GM19395 (cell line): ENCODE results near the gene PLGRKT.
"Not testable (repeated sequence)": the region's sequence is repeated elsewhere in the genome, so short reads cannot be mapped to it uniquely, and the experiment has no call there.

Experiments
- ATAC-seq: cut with Tn5 transposase; IDR thresholded peaks from one replicate; pipeline ENCODE4 v1.9.1; 2021; ENCODE audit warnings: mild to moderate bottlenecking, moderate library complexity; ENCODE audit not compliant: unreplicated experiment

Gene PLGRKT

DNA sequence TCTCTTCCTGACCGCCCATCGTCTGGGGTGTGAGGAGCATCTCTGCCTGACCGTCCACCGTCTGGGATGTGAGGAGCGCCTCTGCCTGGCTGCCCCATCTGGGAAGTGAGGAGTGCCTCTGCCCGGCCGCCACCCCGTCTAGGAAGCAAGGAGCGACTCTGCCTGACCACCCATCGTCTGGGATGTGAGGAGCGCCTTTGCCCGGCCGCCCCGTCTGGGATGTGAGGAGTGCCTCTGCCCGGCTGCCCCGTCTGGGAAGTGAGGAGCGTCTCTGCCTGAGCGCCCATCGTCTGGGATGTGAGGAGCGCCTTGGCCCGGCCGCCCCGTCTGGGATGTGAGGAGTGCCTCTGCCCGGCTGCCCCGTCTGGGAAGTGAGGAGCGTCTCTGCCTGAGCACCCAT lies 4.4 kb downstream of the PLGRKT start:
- not testable (repeated sequence) for ATAC-seq

- ATAC-seq, result not testable (repeated sequence)
Measured at GRCh38 chr9:5432890-5433289, 4.8 kb downstream of the PLGRKT start.

- ATAC-seq, result no peak
Measured at GRCh38 chr9:5430912-5431311, 6.8 kb downstream of the PLGRKT start.

DNA sequence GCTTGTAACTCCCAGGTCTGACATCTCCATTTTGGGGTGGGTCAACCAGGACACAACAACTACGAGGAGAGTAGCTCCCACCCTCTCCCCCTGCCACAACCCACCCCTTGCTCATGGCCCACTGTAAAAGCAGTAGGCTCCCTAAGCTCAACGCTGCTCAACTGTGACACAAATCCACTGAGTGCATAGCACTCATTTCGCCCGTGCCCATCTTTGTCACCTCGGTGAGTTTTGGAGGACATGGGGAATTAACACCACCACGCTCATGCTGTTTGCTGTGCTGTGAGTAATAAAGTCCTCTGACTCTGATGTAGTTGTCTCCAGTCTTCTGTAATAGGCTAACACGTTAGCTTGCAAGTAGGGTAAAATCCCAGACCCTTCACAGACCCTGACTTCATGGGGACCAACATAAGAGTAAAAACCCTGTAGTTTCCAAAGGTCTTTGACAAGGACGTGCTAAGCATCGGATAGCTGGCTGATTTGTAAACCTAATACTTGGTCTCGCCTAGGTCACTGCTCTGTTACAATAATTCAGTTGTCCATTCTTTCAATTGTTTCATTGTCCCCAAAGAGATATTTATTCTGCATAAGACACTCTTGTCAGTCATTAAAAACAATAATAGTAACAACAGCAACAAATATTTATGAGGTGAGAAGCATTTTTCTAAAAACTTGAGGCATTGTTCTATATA lies 7.7 kb downstream of the PLGRKT start:
- no peak for ATAC-seq

DNA sequence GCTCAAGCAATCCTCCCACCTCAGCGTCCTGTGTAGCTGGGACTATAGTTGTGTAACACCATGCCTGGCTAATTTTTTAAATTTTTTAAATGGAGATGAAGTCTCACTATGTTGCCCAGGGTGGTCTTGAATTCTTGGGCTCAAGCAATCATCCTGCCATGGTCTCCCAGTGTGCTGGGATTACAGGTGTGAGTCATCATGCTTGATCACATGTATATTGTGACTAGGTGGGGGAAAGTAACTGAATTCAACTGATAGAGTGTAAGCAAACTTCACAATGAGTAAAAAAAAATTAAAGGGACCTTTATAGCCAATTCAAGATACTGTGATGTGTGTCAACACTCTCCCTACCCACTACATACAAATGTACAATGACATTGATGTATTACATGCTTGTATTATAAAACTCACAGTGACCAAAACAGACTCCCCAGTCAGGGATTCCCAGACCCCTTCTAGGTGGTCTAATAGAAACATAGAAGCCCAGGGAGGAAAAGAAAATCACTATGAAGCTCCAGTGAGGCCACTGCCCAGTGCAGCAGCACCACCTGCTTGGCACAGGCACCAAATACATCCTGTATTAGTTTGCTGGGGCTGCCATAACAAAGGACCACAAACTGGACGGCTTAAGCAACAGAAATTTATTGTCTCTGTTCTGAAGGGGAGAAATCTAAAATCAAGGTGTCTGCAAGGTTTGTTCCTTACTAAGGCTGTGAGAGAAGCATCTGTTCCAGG lies 8.8 kb downstream of the PLGRKT start:
- no peak for ATAC-seq

- no peak for ATAC-seq
Measured at GRCh38 chr9:5428172-5428571, 9.6 kb downstream of the PLGRKT start.

DNA sequence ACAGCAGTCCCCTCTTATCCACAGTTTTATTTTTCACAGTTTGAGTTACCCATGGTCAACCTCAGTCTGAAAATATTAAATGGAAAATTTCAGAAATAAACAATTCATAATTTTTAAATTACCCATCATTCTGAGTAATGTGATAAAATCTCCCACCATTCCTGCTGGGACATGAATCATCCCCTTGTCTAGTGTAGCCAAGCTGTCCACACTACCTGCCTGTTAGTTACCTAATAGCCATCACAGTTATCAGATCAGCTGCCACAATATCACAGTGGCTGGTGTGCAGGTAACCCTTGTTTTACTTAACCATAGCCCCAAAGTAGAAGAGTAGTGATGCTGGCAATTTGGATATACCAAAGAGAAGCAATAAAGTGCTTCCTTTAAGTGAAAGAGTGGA lies 10.7 kb downstream of the PLGRKT start:
- ATAC-seq, result no peak

DNA sequence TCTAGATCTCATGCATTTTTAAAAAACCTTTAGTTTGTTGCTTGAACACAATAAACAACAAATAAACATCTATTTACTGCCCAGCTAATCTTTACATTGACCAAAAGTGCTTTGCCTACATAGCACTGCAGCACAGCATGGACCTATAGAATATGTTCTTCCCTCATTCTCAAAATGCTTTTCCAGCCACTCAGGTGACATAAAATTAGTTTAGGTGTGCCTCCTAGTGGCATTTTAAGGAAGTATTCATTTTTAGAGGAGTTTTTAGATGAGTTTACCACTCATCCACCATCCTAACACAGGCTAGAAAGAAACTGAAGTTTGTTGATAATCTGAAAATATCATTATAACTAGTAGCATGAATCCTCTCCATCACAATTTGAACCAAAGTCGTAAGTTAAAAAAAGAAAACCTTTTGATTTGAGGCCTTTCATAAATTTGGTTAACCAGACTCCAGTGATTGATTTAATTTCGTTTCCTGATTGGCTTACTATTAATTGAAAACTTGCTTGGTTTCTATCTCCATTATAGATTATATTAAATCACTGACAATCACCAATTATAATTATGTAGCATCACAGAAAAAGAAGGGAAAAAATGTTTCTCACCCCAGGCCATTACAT lies 12.6 kb downstream of the PLGRKT start:
- ATAC-seq, result no peak

DNA sequence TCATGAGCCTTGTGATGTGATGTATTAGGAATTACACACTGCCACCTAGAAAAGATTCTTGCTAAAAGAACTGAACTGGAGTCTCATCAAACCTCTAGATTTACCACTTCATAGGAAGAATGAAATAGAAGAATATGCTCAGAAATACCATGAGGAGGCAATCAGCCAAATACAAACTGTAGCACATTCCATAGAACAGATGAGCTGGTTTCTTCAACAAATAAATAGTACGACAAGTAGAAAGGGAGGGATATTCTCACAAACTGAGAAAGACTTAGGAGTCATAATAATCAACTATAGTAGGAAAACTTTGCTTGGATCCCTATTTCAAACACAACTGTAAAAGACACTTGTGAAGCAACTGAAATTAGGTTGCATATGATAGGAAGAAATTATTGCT lies 15.4 kb downstream of the PLGRKT start:
- ATAC-seq, result no peak

DNA sequence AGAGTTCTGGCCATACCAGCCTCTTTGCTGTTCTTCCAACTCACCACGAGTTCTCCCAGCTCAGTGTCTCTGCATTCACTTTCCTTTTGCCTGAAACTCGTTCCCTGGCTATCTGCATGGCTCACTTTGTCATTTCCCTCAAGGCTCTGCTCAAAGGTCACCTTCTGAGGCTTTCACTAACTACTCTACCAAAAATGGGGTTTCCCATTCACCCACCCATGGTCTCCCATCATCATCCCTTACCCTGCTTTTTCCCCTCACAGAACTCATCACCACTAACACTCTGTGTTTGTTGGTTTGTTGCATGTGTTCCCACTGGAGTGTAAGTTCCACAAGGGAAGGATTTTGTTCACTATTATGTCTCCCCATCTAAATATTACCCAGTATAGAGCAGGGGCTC lies 16.6 kb downstream of the PLGRKT start:
- ATAC-seq, result no peak

DNA sequence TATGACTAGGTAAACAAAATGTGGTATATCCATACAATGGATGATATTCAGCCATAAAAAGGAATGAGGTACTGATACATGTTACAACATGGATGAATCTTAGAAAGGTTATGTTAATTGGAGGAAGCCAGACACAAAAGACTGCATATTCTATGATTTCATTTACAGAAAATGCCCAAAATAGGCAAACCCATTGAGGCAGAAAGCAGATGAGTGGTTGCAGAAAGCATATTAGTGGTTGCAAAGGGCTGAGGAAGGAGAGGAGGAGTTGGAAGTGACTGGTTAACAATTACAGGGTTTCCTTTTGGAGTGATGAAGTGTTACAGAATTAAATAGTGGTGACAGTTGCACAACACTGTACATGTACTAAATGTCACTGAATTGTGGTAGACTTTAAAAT lies 17.7 kb downstream of the PLGRKT start:
- no peak for ATAC-seq

DNA sequence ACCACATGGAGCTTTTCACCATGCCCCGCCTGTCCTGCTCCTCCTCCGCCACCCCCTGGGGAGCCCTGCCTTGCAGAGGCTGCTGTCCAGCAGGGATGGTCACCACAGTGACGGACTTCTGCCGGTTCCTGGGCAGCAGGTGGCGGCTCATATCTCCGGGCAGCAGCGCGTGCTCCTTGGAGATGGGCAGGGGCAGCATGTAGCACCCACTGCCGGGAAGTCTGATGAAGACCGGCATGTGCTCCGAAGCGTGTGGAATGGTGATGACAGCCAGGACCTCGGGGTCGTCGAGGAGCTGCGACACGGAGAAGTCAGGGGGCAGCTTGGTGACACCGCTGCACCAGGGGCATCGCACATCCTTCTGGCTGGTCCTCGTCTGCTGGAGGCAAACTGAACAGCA lies 19.2 kb downstream of the PLGRKT start:
- no peak for ATAC-seq

- no peak for ATAC-seq
Measured at GRCh38 chr9:5416953-5417352, 20.8 kb downstream of the PLGRKT start.

DNA sequence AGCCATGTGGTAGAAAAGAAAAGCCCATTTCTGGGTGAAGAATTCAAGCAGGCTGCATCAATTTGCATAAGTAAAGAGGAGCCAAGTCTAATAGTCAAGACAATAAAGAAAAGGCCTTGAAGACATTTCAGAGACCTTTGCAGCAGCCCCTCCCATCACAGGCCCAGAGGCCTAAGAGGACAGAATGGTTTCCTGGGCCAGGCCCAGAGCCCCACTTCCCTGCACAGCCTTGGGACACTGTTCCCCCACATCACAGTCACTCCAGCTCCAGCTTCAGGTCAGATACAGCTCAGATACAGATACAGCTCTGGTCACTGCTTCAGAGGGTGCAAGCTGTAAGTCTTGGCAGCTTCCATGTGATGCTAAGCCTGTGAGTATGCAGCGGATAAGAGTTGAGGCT lies 29.1 kb downstream of the PLGRKT start:
- no peak for ATAC-seq

DNA sequence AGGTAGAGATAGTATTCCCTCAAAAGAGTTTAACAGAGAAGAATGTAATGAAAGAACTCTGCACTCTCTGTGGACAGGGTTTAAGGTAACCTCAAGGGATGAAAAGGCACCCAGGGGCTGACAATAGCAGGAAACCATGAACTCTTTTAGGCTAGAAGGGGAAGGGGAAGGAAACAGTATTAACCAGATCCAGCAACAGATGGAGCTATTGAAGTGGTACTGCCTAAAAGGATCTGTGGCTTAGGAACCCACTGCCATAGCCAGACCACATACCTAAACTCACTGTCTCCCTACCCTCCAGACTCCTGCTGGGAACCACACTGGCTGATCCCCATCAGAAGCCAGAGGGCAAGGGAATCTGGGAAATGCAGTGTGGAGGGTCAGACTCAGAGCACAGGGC lies 35.5 kb downstream of the PLGRKT start:
- ATAC-seq, result no peak

- not testable (repeated sequence) for ATAC-seq
Measured at GRCh38 chr9:5397547-5397946, 40.2 kb downstream of the PLGRKT start.

GRCh38 chr9:5395428-5395827 lies 42.3 kb downstream of the PLGRKT start:
- no peak for ATAC-seq

GRCh38 chr9:5393976-5394375 lies 43.7 kb downstream of the PLGRKT start:
- ATAC-seq, result not testable (repeated sequence)

DNA sequence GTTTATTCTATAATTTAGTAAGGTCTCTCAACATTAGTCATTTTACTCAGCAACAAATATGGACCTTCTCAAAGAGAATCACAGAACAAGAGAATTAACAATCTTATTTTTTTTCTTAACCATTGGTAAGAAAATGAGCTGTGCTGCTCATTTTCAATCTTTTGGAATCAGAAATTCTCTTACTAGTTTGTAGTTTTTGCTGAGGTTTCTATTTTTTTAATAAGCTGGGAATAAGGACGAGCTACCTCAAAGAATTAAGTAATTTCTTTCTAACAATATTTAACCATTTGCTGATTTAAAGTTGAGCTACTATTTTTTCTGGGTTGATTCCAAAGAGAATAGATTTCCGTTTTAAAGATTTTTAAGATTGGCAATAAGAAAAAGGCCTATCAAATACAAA lies 44.2 kb downstream of the PLGRKT start:
- ATAC-seq, result no peak

- ATAC-seq, result no peak
Measured at GRCh38 chr9:5392285-5392684, 45.4 kb downstream of the PLGRKT start.

- peak; percentile 74 for ATAC-seq
Measured at GRCh38 chr9:5389109-5389732, 48.5 kb downstream of the PLGRKT start.
